SJSA1 (cell line): Measurements from ENCODE around the gene APOBEC3B. TPM values are rescaled to one million over a fixed set of nuclear protein-coding genes. Genes with fewer than 3 reads are reported as not detected.
"Not testable (repeated sequence)": the region's sequence is repeated elsewhere in the genome, so short reads cannot be mapped to it uniquely, and the experiment has no call there.

Experiments
- DNase-seq, 2 experiments: peaks; one replicate each; pipeline ENCODE4 v3.0.0-alpha.2; 2015 to 2020; ENCODE audit warnings: low spot score in 2 of 2, low read depth in 1 of 2
- H3K27ac ChIP-seq: fragments of 250-450 bp; sonication (Bioruptor Pico); 2 replicates; pipeline ENCODE4 v1.5.1; 2020; ENCODE audit warnings: mild to moderate bottlenecking, moderate library complexity
- H3K27me3 ChIP-seq: fragments of 250-450 bp; sonication (Bioruptor Pico); replicated peaks from 2 replicates; pipeline ENCODE4 v1.5.1; 2020; ENCODE audit warnings: mild to moderate bottlenecking, moderate library complexity
- H3K36me3 ChIP-seq: fragments of 250-450 bp; sonication (Bioruptor Pico); 2 replicates; pipeline ENCODE4 v1.5.1; 2020; ENCODE audit warnings: mild to moderate bottlenecking
- H3K4me1 ChIP-seq: fragments of 250-450 bp; sonication (Bioruptor Pico); replicated peaks from 2 replicates; pipeline ENCODE4 v1.6.1; 2021; ENCODE audit warnings: mild to moderate bottlenecking
- H3K4me3 ChIP-seq: fragments of 250-450 bp; sonication (Bioruptor Pico); 2 replicates; pipeline ENCODE4 v1.5.1; 2020; ENCODE audit warnings: mild to moderate bottlenecking
- H3K9me3 ChIP-seq: fragments of 250-450 bp; sonication (Bioruptor Pico); replicated peaks from 2 replicates; pipeline ENCODE4 v1.5.1; 2020; ENCODE audit warnings: mild to moderate bottlenecking
- total RNA-seq: library from RNA; depleted of rRNA; stranded (reverse); fragments of >200 nt; shearing (Covaris generic); gene quantifications from 2 replicates; pipeline ENCODE4 v1.2.3, GENCODE V29; 2014

APOBEC3B gene
- total RNA-seq, 1 experiment from 2014 or later, result 9.4 TPM

DNA sequence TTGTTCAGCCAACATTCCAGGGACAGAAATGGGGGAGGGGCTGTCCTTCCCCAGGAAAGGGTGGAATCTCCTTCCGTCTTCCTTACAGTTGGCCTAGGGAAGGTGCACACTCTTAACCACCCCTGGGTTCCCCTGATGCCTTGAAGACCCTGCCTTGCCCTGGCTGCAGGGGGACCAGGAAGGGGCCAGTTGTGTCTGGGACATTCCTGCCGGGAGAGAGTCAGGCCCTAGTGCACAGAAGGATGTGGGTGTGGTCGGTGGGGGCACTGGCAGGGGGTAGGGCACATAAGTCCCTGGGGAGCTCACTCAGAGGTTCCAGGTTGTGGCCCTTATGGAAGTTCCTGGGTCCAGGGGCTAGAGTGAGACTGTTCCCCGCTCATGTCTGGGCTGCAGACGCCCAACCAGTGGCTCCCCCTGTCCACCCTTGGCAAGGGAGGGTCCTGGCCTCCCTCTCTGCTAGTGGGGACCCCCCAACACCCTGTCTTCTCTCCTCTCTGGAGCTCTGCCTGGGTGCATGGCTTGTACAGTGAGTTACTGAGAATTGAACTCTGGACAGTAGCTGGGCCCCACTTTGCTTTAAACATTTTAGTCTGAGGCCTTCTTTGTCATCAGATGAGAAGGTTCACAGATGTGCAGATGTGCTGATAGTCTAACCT is 26.8 kb upstream of the APOBEC3B start:
- Histone ChIP-seq H3K27me3 (peaks cover 10% of the 10 kb centered on the region), H3K36me3 (no peaks in the 10 kb centered on the region)

DNA sequence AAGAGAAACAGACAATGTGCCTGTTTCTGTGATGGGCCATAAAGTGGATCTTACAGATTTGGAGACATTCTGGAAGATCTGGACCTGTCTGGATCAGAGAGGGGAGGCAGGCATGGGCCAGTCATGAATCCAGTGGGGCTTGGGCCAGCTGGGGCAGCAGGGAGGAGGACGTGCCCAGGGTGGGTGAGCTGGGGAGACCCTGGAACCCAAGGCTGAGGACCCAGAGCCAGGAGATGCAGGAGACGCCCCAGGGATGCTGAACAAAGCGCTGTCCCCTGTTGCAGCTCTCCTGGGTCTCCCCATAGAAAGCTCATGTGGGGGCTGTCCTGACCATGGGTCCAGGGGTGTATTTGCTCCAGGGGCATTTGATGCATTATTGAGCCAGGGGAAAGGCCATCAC is 26.2 kb upstream of the APOBEC3B start:
- H3K9me3 ChIP-seq, result no peaks in the 10 kb centered on the region
- no peak overlapping the region for H3K27ac ChIP-seq
- H3K27me3 ChIP-seq, result peaks cover 10% of the 10 kb centered on the region
- DNase-seq, result no peak
- H3K36me3 ChIP-seq, result no peaks in the 10 kb centered on the region
- no peak overlapping the region for H3K4me3 ChIP-seq
- H3K4me1 ChIP-seq, result no peaks in the 10 kb centered on the region

More for the DNA sequence above, 26.8 kb upstream of the APOBEC3B start:
- H3K4me3 ChIP-seq, result no peak overlapping the region
- no peaks in the 10 kb centered on the region for H3K4me1 ChIP-seq
- DNase-seq, result no peak
- H3K9me3 ChIP-seq, result no peaks in the 10 kb centered on the region
- H3K27ac ChIP-seq, result no peak overlapping the region

DNA sequence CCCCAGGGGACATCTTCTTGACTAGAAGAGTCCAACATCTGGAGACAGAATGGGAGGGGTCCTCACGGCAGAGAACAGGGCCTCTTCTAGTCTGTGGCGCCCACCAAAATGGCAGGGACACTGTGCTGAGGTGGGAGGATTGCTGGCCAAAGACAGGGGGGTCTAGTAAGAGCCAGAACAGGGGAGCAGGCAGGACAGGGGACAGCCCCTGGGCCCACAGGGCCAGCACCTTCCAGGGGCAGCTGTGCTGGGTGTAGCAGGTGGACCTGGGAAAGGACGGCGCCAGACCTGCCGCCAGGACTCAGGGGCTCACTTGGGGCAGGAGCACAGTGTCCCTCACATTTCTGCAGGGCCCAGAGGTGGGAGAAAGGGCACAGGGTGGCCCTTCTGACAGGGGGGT is 25.6 kb upstream of the APOBEC3B start:
- Histone ChIP-seq H3K4me3 (no peak overlapping the region), H3K36me3 (no peaks in the 10 kb centered on the region), H3K9me3 (no peaks in the 10 kb centered on the region), H3K27ac (no peak overlapping the region), H3K4me1 (no peaks in the 10 kb centered on the region), H3K27me3 (peaks cover 10% of the 10 kb centered on the region)
- DNase-seq, result no peak

DNA sequence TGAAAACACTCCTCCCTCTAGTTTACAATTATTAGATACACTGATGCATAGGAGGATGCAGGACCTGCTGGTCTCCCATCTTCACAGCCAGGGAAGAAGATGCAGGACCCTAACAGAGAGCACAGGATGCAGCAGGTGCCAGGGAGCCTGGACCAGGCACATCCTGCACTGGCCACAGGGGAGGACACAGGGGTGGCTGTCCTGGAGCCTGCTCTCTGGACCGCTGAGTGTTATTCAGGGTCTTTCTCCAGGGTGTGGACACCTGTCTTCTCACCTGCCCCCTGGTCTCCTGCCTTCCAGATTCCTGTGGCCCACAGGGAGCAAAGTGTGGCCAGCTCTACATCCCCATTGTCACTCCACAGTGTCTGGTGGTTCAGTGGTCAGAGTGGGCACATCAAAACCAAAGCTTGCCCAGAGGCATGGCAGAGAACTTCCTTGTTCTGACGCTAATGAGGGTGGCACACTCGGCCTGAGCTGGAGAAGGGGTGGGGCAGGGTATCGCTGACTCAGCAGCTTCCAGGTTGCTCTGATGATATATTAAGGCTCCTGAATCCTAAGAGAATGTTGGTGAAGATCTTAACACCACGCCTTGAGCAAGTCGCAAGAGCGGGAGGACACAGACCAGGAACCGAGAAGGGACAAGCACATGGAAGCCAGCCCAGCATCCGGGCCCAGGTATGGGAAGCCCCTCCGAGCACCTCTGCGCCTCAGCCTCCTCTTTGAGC is 24.9 kb upstream of the APOBEC3B start, which contains the start of gene APOBEC3A:
Gene APOBEC3A, plus strand, starts transcription at position 564 of the 725 bp plus-strand sequence. Its CDS starts 83 bp downstream, at position 647.
- H3K27ac ChIP-seq, result no peak within 1 kb of the TSS
- DNase-seq, result no peak
- H3K4me3 ChIP-seq, result no peak within 1 kb of the TSS
- no peaks in the 10 kb centered on the region for H3K36me3 ChIP-seq
- H3K4me1 ChIP-seq, result no peaks in the 10 kb centered on the region
- no peaks in the 10 kb centered on the region for H3K9me3 ChIP-seq
- H3K27me3 ChIP-seq, result peaks cover 9% of the 10 kb centered on the region

DNA sequence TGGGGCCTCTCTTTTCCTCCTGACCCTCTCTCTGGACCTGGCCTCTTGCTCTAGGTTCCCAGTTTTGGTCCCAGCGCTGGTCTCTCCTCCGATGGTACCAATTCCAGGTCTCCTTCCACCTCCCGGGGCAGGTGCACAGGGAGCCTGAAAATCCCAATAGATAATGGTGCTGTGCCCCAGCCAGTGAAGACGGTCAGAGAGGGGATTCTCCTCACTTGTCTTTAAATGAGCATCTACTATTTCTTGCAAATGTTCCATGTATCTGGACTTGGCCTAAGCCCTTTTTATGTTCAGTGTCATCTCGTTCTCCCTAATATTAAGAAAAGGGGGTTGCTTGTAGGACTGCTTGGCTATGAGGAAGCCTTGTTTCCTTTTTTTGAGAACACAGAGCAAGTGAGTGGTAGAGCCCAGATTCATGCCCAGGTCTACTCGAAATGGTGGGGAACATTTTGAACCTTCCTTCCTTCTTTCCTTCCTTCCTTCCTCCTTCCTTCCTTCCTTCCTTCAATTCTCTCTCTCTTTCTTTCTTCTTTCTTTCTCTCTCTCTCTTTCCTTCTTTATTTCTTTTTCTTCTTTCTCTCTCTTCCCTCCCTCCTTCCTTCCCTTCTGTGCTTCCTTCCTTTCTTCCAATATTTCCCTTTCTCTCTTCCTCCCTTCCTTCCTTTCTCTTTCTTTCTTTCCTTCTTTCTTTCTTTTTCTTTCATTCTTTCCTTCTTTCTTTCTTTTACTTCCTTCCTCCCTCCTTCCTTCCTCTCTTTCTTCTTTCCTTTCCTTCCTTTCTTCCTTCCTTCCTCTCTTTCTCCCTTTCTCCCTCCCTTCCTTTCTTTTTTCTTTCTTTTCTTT is 24.1 kb upstream of the APOBEC3B start:
- peaks cover 1% of the 10 kb centered on the region; the same call in 1 of the 2 replicates for H3K27me3 ChIP-seq
- DNase-seq, result no peak
- H3K27ac ChIP-seq, result no peak overlapping the region
- no peaks in the 10 kb centered on the region for H3K9me3 ChIP-seq
- H3K4me3 ChIP-seq, result no peak overlapping the region
- H3K36me3 ChIP-seq, result no peaks in the 10 kb centered on the region
- no peaks in the 10 kb centered on the region for H3K4me1 ChIP-seq

DNA sequence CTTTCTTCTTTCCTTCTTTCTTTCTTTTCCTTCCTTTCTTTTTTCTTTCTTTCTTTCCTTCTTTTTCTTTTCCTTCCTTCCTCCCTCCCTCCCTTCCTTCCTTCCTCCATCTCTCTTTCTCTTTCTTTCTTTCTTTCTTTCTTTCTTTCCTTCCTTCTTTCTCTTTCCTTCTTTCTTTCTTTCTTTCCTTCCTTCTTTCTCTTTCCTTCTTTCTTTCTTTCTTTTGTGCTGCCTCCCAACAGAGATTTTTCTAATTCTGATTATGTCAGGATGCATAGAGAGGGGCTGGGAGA is 23.6 kb upstream of the APOBEC3B start:
- not testable (repeated sequence) for H3K4me1 ChIP-seq, H3K27ac ChIP-seq, H3K36me3 ChIP-seq, H3K4me3 ChIP-seq, H3K9me3 ChIP-seq, H3K27me3 ChIP-seq, DNase-seq

DNA sequence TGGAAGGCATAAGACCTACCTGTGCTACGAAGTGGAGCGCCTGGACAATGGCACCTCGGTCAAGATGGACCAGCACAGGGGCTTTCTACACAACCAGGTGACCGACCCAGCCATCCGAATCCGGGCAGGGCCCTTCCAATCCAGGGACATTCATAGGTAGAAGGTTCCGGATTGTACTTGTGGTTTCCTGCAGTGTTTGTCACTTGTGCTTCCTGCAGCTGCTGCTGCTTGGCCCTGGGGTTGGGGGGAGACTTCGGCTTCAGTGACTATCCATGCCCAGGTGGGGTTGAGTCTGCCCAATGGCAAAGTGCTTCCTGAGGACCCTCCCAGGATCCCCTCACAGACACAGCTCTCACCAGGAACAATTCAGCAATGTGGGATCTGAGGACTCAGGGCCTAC is 22.6 kb upstream of the APOBEC3B start:
- no peaks in the 10 kb centered on the region; the same call in none of the 2 replicates for H3K27me3 ChIP-seq
- H3K4me3 ChIP-seq, result no peak overlapping the region
- H3K9me3 ChIP-seq, result no peaks in the 10 kb centered on the region
- no peak overlapping the region for H3K27ac ChIP-seq
- H3K36me3 ChIP-seq, result no peaks in the 10 kb centered on the region
- no peak for DNase-seq
- no peaks in the 10 kb centered on the region for H3K4me1 ChIP-seq

DNA sequence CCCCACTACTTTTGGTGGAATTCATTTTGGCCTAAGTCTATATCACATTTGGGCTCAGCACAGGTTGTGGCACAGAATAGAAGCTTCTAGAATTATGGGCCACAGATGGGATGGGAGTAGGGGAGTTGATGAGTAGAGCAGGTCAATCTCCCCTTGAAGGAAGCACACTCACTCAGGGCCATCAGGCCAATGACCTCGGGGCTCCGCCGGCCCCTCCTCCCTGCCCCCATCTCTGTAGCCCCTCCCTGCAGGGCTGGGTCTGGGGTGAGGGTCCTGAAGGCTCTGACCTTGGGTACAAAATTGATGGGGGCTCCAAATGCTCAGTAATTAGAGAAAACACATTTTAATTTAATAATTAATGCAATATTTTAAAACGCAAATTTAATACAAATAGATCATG is 21.5 kb upstream of the APOBEC3B start:
- not testable (repeated sequence) for H3K36me3 ChIP-seq, H3K4me1 ChIP-seq, DNase-seq, H3K9me3 ChIP-seq, H3K27ac ChIP-seq, H3K27me3 ChIP-seq, H3K4me3 ChIP-seq

DNA sequence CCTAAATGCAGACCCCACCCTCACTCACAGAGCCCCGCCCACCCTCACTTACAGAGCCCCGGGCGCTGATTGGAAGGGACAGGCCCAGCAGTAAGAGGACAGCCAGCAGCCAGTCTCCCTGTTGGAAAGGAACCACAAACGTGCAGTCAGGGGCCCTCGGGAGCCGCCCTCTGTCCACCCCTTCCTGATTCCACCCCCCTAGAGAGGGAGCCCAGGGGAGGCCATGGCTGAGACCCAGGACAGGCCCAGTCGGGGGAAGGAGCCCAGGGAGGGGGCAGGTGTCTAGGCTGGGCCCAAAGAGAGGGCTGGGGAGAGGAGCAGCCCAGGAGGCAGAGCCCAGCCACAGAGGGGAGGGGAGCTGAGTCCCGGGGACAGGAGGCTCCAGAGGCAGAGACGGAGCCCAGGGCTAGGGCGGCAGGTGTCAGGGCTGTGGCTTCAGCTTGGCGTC is 18.8 kb upstream of the APOBEC3B start:
- not testable (repeated sequence) for H3K36me3 ChIP-seq

DNA sequence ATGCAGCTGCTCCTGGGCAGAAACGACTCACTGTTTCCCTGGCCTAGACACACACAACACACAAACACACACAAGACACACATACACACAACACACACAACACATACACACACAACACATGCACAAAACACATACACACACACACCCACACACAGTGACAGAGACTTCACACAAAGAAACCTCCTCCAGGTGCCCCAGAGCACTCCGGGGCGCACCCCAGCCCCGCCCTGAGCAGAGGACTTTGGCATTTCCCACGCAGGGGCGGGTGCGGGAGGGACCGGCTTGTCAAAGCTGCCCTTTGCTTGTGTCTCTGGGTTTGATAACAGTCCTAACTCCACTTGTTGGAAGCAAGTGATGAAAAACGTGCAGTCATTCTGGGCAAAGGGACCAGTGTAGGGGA is 18.3 kb upstream of the APOBEC3B start:
- DNase-seq, result no peak
- no peak overlapping the region for H3K4me3 ChIP-seq
- H3K27me3 ChIP-seq, result no peaks in the 10 kb centered on the region; the same call in 1 of the 2 replicates
- H3K4me1 ChIP-seq, result no peaks in the 10 kb centered on the region
- H3K27ac ChIP-seq, result no peak overlapping the region
- H3K9me3 ChIP-seq, result no peaks in the 10 kb centered on the region
- no peaks in the 10 kb centered on the region for H3K36me3 ChIP-seq

More for the DNA sequence above, 18.8 kb upstream of the APOBEC3B start:
- H3K27ac ChIP-seq, H3K27me3 ChIP-seq, H3K4me1 ChIP-seq, H3K4me3 ChIP-seq, H3K9me3 ChIP-seq, DNase-seq: not testable (repeated sequence)

DNA sequence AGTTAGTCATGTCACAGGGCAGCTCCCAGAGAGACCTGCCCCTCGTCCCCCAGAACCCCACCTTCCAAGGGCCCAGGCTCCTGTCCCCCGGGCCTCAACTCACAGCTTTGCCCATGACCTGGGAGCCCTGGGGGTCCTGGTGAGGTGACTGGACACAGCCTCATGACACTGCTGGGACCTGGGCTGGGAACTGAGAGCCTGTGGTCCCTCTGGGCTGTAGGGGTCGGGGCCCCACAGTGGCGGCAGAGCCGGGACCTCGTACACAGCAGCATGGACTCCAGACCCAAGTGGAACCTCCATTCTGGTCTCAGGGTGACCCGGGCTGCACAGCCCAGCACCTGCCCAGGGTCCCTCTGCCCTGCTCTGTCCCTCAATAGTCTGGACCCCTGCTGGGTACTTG is 17.8 kb upstream of the APOBEC3B start:
- no peaks in the 10 kb centered on the region for H3K9me3 ChIP-seq
- H3K27ac ChIP-seq, result no peak overlapping the region
- no peaks in the 10 kb centered on the region for H3K4me1 ChIP-seq
- H3K4me3 ChIP-seq, result no peak overlapping the region
- DNase-seq, result no peak
- H3K36me3 ChIP-seq, result no peaks in the 10 kb centered on the region
- peaks cover under 1% of the 10 kb centered on the region; the same call in 1 of the 2 replicates for H3K27me3 ChIP-seq

DNA sequence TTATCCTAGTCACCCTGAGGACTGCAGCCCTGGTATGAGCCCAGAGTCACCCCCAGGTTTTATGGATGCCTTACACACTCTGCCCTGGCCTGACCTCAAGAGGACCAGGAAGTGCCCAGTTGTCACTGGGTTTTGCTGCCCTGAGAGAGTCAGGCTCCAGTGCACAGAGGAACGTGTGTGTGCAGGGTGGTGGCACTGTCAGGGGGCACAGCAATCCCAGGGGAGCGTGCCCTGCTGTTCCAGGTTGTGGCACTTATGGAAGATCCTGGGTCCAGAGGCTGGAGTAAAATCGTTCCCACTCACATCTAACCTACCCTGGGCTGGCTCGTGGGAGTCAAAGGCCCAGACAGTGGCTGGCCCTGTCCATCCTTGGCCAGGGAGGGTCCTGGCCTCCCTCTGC is 17.2 kb upstream of the APOBEC3B start:
- H3K9me3 ChIP-seq, result no peaks in the 10 kb centered on the region
- H3K27me3 ChIP-seq, result peaks cover 4% of the 10 kb centered on the region; the same call in 1 of the 2 replicates
- H3K27ac ChIP-seq, result no peak overlapping the region
- H3K36me3 ChIP-seq, result no peaks in the 10 kb centered on the region
- H3K4me3 ChIP-seq, result no peak overlapping the region
- no peaks in the 10 kb centered on the region for H3K4me1 ChIP-seq
- DNase-seq, result no peak

DNA sequence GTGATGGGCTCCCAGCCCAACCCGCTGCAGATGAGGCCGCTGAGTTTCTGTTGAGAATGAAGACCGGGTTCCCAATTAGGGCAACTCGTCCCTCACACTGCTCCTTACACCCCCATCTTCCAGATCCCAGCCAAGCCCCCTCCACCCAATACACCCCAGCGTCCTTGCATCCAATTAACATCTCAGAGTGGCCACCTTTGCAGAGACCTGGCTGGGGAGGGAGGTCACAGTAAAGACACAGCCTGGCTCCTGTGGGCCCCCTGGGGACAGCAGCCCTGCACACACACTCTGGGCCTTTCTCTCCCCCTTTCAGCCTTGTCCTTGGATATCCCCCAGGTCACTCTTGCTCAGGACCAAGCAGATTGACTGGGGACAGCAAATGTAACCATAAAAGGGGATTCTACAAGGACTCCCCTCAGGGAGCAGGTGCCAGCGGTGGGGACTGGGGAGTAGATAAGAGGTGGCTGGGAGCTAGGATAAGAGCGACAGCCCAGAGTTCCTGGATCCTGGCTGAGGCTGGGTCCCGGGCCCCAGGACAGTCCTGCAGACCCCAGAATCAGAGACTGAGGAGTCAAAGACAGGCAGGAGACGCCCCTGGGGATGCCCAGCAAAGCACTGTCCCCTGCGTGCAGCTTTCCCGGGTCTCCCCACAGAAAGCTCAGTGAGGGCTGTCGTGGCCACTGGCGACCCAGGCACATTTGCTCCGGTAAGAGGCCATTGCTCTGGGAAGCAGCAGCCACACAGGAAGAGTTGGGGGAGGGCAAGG is 16.4 kb upstream of the APOBEC3B start:
- no peaks in the 10 kb centered on the region for H3K9me3 ChIP-seq
- H3K36me3 ChIP-seq, result no peaks in the 10 kb centered on the region
- no peaks in the 10 kb centered on the region for H3K4me1 ChIP-seq
- peaks cover 4% of the 10 kb centered on the region; the same call in 1 of the 2 replicates for H3K27me3 ChIP-seq
- no peak for DNase-seq
- no peak overlapping the region for H3K27ac ChIP-seq
- no peak overlapping the region for H3K4me3 ChIP-seq
